Stimulated activated naive CD8-positive, alpha-beta T cell treated with anti-CD3 and anti-CD28 coated beads, Interleukin-15, amount 100 ng/mL, for 72 hours (primary cell): ENCODE results near the gene FBXO11.
A peak's percentile ranks its signal among the peaks of the same experiment; 100 is the strongest.

ENCODE experiments used
- ATAC-seq: fragments of 150-1000 bp; cut with Tn5 transposase; 2 replicates; pipeline ENCODE4 v1.10.0; 2021; ENCODE audit warnings: mild to moderate bottlenecking, moderate library complexity
- DNase-seq, 2 donors: peaks; one replicate each; pipeline ENCODE4 v3.0.0; 2021 to 2022
- H3K27ac Mint-ChIP-seq, 2 donors: one replicate each; pipeline ENCODE4 v1.8.0; 2022; ENCODE audit warnings: mild to moderate bottlenecking in 2 of 2, mixed read lengths in 2 of 2, moderate library complexity in 2 of 2
- H3K27me3 Mint-ChIP-seq: one replicate; pipeline ENCODE4 v1.8.0; 2022; ENCODE audit warnings: mixed read lengths
- H3K4me1 Mint-ChIP-seq: one replicate; pipeline ENCODE4 v1.8.0; 2022; ENCODE audit warnings: mild to moderate bottlenecking, mixed read lengths
- H3K4me3 Mint-ChIP-seq, 2 donors: one replicate each; pipeline ENCODE4 v1.8.0; 2022; ENCODE audit warnings: mild to moderate bottlenecking in 2 of 2, mixed read lengths in 2 of 2, moderate library complexity in 1 of 2
- H3K9me3 Mint-ChIP-seq, 2 donors: one replicate each; pipeline ENCODE4 v1.8.0; 2022; ENCODE audit warnings: mixed read lengths in 2 of 2

Gene FBXO11

DNA sequence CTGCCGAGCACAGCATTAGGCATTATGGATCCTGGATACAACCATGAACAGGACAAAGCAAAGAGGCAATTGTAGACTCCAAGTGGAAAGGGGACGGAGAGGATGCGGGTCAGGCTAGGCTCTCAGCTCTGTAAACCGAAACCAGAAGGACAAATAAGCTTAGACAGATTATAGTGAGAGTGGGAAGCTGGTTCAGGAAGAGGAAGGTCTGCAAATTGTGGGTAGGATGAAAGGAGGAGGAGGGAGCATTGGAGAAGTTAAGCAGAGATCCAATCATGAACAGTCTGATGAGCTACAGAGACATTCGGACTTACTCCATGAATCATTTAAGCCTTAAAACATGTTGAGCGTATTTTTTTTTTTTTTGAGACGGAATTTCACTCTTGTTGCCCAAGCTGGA lies 120.3 kb downstream of the FBXO11 start:
- ATAC-seq (no peak), DNase-seq (no peak)
- Mint-ChIP-seq H3K4me3 (peak overlapping the region; percentile 36 to 94), H3K4me1 (peaks cover 37% of the 10 kb centered on the region), H3K27me3 (no peaks in the 10 kb centered on the region), H3K27ac (peak overlapping the region; percentile 5 to 79), H3K9me3 (no peaks in the 10 kb centered on the region)

DNA sequence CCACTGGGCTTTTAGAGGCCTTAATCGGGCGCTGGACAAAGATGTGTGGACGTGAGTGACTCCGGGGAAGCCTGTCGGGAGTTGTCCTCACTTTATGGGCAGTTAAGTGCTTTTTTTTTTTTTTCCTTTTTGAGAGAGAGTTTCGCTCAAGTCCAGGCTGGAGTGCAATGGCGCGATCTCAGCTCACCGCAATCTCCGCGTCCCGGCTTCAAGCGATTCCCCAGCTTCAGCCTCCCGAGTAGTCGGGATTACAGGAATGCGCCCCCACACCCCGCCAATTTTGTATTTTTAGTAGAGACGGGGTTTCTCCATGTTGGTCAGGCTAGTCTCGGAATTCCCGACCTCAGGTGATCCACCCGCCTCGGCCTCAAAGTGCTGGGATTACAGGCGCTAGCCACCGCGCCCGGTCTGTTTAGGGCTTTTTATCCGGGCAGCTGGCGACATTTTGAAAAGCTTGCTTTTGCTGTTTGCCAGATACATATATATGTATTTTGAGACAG lies 121.9 kb downstream of the FBXO11 start:
- DNase-seq, result no peak
- Mint-ChIP-seq H3K27ac (peak overlapping the region; percentile 86 to 91), H3K27me3 (no peaks in the 10 kb centered on the region), H3K4me1 (peaks cover 33% of the 10 kb centered on the region), H3K9me3 (no peaks in the 10 kb centered on the region), H3K4me3 (peak overlapping the region; percentile 94)
- no peak for ATAC-seq

DNA sequence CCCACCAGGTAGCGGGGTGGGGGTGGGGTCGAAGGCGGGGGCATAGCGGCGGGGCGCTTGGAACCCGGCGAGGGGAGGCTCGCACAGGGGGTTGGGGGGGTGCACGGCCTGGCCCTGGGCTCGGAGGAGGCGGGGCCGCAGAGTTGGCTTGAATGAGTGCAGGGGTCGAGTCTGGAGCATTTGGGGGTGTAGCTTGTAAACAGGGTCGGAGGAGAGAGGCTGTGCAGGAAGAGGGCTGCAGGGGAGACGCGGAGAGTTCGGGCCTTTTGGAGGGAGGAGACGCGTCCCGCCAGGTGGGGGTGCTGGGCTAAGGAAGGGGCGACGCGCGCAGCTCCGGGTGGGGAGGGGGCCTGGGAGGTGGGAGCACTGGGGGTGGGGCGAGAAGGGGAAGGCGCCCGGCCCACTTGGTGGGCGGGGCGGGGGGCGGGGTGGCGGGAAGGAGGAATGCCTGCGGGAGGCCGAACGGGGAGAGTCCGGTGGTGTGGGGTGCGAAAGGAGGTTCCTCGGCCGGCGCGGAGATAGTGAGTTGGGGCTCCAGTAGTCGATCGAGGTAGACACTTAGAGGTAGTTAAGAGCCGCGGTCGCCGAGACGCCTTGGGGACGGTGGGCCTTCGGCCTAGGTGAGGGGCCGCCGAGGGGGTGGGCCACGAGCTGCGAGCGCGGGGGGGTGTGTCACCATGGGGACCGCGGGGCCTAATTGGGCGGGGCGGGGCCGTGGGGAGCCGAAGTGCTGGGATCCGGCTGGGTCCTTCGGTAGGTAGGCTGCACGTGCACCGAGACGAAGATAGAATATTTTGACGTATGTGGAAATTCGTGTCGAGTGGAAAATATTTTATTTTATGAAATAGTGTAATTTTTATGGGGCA lies 122.6 kb downstream of the FBXO11 start:
- Mint-ChIP-seq H3K9me3 (no peaks in the 10 kb centered on the region), H3K27ac (peak overlapping the region; percentile 86 to 97), H3K4me1 (peaks cover 33% of the 10 kb centered on the region), H3K4me3 (peak overlapping the region; percentile 94), H3K27me3 (no peaks in the 10 kb centered on the region)
- peak; percentile 63 for ATAC-seq
- peak; percentile 58 to 71 for DNase-seq

DNA sequence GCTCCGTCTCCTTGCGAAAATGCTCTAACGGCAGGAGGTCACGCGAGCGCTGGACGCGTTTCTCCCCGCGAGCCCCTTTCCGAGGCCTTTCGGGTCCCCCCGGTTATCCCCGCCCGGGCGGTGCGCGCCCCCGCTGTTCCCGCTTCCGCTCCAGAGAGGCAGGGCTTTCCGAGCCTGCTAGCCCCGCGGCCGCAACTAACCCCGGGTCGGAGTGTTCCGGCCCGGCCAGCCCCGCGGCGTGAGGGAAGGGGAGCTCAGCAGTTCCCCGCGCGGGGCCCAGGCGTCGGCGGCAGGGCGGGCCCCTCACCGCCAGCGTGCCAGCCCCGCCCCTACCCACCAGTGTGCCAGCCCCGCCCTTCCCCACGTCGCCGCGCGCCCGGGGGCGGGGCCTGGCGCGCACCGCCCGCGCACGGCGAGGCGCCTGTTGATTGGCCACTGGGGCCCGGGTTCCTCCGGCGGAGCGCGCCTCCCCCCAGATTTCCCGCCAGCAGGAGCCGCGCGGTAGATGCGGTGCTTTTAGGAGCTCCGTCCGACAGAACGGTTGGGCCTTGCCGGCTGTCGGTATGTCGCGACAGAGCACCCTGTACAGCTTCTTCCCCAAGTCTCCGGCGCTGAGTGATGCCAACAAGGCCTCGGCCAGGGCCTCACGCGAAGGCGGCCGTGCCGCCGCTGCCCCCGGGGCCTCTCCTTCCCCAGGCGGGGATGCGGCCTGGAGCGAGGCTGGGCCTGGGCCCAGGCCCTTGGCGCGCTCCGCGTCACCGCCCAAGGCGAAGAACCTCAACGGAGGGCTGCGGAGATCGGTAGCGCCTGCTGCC lies 123.4 kb downstream of the FBXO11 start, which contains the start of gene MSH6:
Gene MSH6 (plus strand): TSS at position 475 of the 815 bp plus-strand sequence. CDS start 89 bp downstream, at position 564.
- H3K4me3 Mint-ChIP-seq, result peak within 1 kb of the TSS; percentile 94
- H3K27ac Mint-ChIP-seq, result peak within 1 kb of the TSS; percentile 86 to 97
- DNase-seq (peak; percentile 90), ATAC-seq (peak; percentile 84)
- H3K27me3 Mint-ChIP-seq, result no peaks in the 10 kb centered on the region
- H3K9me3 Mint-ChIP-seq, result no peaks in the 10 kb centered on the region
- H3K4me1 Mint-ChIP-seq, result peaks cover 33% of the 10 kb centered on the region

DNA sequence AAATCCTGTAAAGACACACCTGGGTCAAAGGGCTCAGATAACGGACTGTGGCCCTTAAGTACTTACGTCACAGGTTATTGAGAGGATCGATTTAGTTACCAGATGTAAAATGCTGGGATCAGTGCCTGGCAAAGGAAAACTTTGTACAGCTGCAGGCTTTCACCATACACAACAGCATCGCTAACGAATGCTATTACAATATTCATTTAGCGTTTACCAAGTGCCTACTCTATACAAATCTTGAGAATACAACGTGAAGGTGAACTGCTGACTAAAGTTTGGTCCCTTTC lies 124.0 kb downstream of the FBXO11 start:
- peak overlapping the region; percentile 46 to 91 for H3K27ac Mint-ChIP-seq
- peaks cover 33% of the 10 kb centered on the region for H3K4me1 Mint-ChIP-seq
- no peaks in the 10 kb centered on the region for H3K9me3 Mint-ChIP-seq
- DNase-seq (no peak), ATAC-seq (no peak)
- H3K4me3 Mint-ChIP-seq, result peak overlapping the region; percentile 81 to 94
- no peaks in the 10 kb centered on the region for H3K27me3 Mint-ChIP-seq

DNA sequence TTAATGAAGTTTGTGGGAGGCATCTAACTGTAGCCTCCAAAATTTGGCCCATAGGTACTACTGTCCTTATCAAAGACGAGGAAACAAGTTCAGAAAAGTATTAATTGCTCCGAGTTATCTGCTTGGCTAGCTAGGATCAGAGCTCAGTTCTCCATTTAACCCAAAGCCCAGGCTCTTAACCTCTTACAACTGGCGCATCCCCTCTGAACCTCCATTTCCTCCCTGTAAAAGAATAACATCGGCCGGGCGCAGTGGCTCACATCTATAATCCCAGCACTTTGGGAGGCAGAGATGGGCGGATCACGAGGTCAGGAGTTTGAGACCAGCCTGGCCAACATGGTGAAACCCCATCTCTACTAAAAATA lies 126.9 kb downstream of the FBXO11 start:
- H3K27ac Mint-ChIP-seq, result no peak overlapping the region
- H3K9me3 Mint-ChIP-seq, result no peaks in the 10 kb centered on the region
- H3K27me3 Mint-ChIP-seq, result no peaks in the 10 kb centered on the region
- H3K4me3 Mint-ChIP-seq, result no peak overlapping the region
- ATAC-seq (no peak), DNase-seq (no peak)
- peaks cover 6% of the 10 kb centered on the region for H3K4me1 Mint-ChIP-seq

DNA sequence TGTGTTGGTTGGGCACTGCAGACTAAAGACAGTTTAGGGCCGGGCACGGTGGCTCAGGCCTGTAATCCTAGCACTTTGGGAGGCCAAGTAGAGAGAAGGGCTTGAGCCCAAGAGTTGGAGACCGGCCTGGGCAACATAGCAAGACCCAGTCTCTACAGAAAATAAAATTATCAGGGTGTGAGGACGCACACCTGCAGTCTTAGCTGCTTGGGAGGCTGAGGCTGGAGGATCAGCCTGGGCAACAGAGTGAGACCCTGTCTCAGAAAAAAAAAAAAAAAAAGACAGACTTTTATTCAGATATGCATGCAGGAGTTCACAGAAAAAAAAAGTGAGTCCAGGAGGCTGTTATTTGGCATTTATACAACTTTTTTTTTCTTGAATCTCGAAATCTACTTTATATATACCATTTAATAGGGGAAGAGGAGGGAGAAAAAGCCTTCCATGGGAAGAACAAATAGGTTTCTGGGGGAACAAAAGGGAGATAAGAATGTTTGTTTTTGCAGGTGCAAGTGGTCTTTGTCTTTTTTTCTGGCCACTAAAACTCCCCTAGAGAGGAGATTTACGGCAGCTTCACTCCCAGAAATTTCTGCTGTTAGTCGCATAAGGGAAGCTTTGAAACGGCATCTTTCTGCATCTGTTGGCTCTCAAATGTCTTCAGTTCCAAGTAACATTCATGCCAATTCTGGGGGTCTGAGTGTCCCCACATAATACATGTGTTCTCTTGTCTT lies 127.4 kb downstream of the FBXO11 start:
- H3K9me3 Mint-ChIP-seq, result no peaks in the 10 kb centered on the region
- DNase-seq (no peak), ATAC-seq (no peak)
- no peak overlapping the region for H3K27ac Mint-ChIP-seq
- H3K27me3 Mint-ChIP-seq, result no peaks in the 10 kb centered on the region
- H3K4me1 Mint-ChIP-seq, result peaks cover 1% of the 10 kb centered on the region
- no peak overlapping the region for H3K4me3 Mint-ChIP-seq

DNA sequence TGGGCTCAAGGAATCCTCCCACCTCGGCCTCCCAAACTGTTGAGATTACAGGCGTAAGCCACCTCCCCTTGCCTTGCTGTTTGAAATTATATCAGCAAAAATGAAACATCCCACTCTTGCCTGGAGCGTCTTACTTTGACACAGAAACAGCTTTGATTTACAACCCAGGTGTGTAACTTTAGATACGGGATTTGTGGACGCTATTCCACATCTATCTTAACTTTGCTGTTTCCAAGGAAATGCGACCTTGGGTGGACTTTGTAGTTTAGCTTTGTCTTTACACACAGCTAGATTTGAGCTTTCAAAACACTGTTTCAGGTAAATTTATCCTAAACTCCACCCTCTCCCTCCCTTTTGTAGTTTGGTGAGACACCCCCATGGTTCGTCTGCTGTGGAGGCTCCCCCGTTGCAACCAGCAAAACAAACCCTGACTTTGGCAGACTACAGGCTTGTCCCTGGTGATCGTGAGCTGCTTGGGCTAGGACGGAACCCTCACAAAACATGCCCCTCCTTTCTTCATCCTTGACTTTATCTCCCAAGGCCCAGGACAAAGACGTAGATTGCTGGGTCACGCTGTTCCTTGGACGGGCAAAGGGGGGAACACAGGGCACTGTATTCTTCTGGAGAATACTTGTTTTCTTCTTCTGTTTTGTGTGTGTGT lies 128.9 kb downstream of the FBXO11 start:
- no peak overlapping the region for H3K4me3 Mint-ChIP-seq
- DNase-seq (no peak), ATAC-seq (no peak)
- H3K4me1 Mint-ChIP-seq, result no peaks in the 10 kb centered on the region
- H3K27ac Mint-ChIP-seq, result no peak overlapping the region
- no peaks in the 10 kb centered on the region for H3K27me3 Mint-ChIP-seq
- no peaks in the 10 kb centered on the region for H3K9me3 Mint-ChIP-seq

DNA sequence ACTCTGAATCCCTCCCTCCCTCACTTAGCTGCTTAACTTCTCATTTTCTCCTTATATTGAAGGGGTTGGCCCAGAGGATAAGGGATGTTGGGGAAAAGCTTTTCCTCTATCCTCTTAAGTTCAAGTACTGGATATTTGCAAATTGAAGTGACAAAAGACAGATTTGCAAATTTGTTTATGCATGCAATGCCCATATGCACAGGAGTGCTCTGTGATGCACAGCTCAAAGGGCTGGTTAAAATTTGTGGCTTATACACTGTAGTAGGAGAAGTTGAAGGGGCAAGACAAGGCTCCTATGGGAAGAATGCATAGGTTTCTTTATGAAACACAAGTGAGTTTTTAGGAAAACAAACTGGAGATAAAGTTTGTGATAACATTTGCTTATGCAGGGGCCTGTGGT lies 131.7 kb downstream of the FBXO11 start:
- no peak overlapping the region for H3K4me3 Mint-ChIP-seq
- H3K27me3 Mint-ChIP-seq, result no peaks in the 10 kb centered on the region
- no peak overlapping the region for H3K27ac Mint-ChIP-seq
- DNase-seq, result no peak
- no peak for ATAC-seq
- H3K4me1 Mint-ChIP-seq, result no peaks in the 10 kb centered on the region
- no peaks in the 10 kb centered on the region for H3K9me3 Mint-ChIP-seq

DNA sequence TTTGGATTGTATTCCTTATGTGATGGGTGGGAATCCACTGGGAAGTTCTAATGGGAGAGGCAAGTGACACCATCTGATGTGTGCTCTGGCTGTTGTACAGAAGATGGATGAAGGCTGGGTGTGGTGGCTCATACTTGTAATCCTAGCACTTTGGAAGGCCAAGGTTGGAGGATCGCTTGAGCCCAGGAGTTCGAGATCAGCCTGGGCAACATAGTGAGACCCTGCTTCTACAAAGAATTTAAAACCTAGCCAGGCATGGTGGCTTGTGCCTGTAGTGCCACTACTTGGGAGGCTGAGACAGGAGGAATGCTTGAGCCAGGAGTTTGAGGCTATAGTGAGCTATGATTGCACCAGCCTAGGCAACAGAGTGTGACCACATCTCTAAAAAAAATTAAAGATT lies 134.0 kb downstream of the FBXO11 start:
- no peak overlapping the region for H3K27ac Mint-ChIP-seq
- H3K9me3 Mint-ChIP-seq, result no peaks in the 10 kb centered on the region

DNA sequence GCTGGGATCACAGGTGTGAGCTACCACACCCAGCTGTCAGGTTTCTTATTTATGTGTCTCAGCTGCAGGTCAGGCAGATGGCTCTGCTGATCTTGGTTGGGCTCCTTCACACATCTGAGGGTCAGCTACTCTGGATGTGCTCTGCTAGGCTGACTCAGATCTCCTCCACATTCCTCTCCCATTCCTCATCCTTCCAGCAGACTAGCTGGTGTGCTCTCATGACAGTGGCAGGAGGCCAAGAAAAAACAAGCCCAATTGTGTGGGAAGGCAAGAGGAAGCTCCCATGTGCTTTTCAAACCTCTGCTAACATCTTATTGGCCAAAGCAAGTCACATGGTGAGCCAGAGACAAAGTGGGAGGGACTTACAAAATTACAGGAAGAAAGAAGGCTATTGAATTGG lies 135.1 kb downstream of the FBXO11 start:
- ATAC-seq (no peak), DNase-seq (no peak)
- Mint-ChIP-seq H3K27ac (no peak overlapping the region), H3K9me3 (no peaks in the 10 kb centered on the region), H3K27me3 (no peaks in the 10 kb centered on the region), H3K4me3 (no peak overlapping the region), H3K4me1 (peaks cover 10% of the 10 kb centered on the region)

More for the DNA sequence above, 134.0 kb downstream of the FBXO11 start:
- no peaks in the 10 kb centered on the region for H3K27me3 Mint-ChIP-seq
- ATAC-seq (no peak), DNase-seq (no peak)
- H3K4me3 Mint-ChIP-seq, result no peak overlapping the region
- peaks cover 10% of the 10 kb centered on the region for H3K4me1 Mint-ChIP-seq

DNA sequence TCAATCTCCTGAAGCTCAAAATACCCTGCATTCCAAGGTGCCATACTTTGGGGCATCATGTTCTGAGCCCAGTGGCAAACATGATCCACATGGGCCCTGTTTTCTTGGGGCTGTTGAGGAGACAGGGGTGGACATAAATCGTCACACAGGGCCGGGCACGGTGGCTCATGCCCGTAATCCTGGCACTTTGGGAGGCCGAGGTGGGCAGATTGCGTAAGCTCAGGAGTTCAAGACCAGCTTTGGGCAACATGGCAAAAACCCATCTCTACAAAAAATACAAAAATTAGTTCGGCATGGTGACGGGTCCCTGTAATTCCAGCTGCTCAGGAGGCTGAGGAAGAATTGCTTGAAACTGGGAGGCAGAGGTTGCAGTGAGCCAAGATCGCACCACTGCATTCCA lies 137.0 kb downstream of the FBXO11 start:
- Mint-ChIP-seq H3K4me1 (peaks cover 10% of the 10 kb centered on the region), H3K9me3 (no peaks in the 10 kb centered on the region), H3K4me3 (no peak overlapping the region), H3K27ac (peak overlapping the region in 1 of 2 donors; percentile 34), H3K27me3 (no peaks in the 10 kb centered on the region)
- DNase-seq, result no peak
- no peak for ATAC-seq

DNA sequence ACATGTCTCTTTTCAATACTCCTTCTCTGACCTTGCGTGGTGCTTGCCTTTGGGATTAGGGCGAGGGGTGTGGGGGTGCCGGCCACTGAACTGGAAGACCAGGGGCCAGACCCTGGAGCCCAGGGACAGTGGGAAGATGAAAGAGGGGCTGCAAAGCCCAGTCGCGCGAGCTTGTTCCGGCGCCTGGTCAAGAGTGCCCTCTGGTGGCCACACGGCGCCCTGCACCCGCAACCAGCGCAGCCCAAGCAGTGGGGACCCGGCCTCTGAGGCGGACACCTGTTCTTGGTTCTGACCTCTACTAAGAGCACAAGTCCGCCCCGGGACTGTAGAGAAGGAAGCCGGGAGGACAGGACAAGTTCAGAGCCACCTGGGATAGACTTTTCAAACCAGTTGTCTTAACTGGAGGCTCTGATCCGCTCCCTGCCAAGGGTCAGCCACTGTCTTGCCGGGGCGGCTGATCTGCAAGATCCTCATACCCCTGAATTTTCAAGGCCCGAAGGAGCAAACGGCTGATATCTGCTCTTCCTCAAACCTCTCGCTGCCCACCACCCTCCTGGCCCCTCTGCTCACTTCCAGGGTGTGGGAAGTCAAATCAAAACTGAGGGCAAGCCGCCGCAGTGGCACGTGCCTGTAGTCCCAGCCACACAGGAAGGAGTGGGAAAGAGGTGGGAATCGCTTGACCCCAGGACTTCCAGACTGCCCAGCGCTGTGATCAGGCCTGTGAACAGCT lies 138.3 kb downstream of the FBXO11 start:
- peak; percentile 72 to 77 for DNase-seq
- H3K27ac Mint-ChIP-seq, result peak overlapping the region in 1 of 2 donors; percentile 74

DNA sequence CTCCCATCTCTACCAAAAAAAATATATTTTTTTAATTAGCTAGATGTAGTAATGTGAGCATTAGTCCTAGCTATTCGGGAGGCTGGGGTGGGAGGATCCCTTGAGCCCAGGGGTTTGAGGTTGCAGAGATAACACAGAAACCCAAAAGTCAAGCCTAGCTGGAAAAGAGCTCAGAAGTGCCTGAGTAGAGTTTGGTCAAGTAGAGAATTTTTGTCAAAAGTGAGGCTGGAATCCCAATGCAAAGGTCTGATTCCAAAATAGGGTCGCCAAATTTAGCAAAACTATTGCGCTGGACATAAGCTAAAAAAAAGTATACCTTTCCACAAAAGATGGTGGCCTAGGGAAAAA lies 138.8 kb downstream of the FBXO11 start:
- H3K4me3 Mint-ChIP-seq, result no peak overlapping the region
- DNase-seq, result no peak
- no peaks in the 10 kb centered on the region for H3K27me3 Mint-ChIP-seq
- H3K4me1 Mint-ChIP-seq, result peaks cover 10% of the 10 kb centered on the region
- ATAC-seq, result no peak
- H3K27ac Mint-ChIP-seq, result no peak overlapping the region
- H3K9me3 Mint-ChIP-seq, result no peaks in the 10 kb centered on the region

More for the DNA sequence above, 138.3 kb downstream of the FBXO11 start:
- Mint-ChIP-seq H3K4me3 (peak overlapping the region in 1 of 2 donors; percentile 44), H3K4me1 (peaks cover 10% of the 10 kb centered on the region), H3K27me3 (no peaks in the 10 kb centered on the region), H3K9me3 (no peaks in the 10 kb centered on the region)
- peak; percentile 80 for ATAC-seq
